Neuron (in vitro differentiated cells): ENCODE results near the gene HES6.

ENCODE experiments used
- H2AFZ ChIP-seq: one replicate; pipeline ENCODE4 v1.6.1; 2013; ENCODE audit warnings: low read depth, mild to moderate bottlenecking, inconsistent platforms, low read length, moderate library complexity
- H3K27me3 ChIP-seq: one replicate; pipeline ENCODE4 v1.6.1; 2013; ENCODE audit warnings: low read length; ENCODE audit not compliant: insufficient read depth
- H3K36me3 ChIP-seq: one replicate; pipeline ENCODE4 v1.6.1; 2013; ENCODE audit warnings: low read length; ENCODE audit not compliant: insufficient read depth
- H3K4me1 ChIP-seq: one replicate; pipeline ENCODE4 v1.6.1; 2013; ENCODE audit warnings: low read length; ENCODE audit not compliant: insufficient read depth
- H3K4me3 ChIP-seq: 2 replicates; pipeline ENCODE4 v1.5.1; 2013; ENCODE audit warnings: mild to moderate bottlenecking, low read length, moderate library complexity
- H3K9me3 ChIP-seq: one replicate; pipeline ENCODE4 v1.6.1; 2013; ENCODE audit warnings: low read length

The HES6 gene

DNA sequence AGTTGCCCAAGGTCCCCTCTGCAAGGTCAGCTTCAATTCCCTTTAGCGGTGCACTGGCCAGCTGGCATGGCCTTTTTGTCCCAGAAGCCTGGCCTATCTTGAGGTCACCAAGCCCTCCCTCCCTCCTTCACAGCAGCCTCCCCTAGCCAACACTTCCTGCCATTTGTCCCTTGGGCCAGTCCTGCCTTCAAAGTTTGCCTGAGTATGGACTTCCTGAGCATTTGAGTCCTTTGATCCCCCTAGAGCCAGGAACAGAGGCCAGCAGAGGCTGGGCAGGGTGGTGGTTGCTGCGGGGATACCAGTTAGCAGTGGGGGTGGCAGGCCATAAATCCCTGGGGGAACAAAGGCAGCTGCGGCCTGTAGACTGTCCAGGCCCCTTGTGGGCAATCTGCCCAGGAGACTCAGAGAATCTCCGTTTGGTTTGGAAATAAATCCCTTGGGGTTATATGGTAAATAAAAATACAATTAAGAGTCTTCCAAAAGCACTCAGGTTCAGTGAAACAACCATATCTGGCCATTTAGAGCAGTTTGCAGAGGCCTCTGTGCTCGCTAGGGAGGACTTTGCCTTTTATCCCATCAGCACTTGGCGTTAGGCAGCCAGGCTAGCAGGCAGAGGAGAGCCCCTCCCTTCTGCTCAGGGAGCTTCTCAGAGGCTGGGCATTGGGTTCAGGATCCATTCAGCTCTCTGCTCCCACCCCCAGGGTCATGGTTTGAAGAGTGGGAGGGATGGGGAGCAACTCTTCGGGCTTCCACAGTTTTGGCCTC is 3.1 kb upstream of the HES6 start:
- Histone ChIP-seq H3K4me1 (peaks cover 11% of the 10 kb centered on the region), H3K36me3 (peaks cover 19% of the 10 kb centered on the region), H3K27me3 (no peaks in the 10 kb centered on the region), H2AFZ (no peak overlapping the region), H3K4me3 (no peak overlapping the region), H3K9me3 (no peaks in the 10 kb centered on the region)

DNA sequence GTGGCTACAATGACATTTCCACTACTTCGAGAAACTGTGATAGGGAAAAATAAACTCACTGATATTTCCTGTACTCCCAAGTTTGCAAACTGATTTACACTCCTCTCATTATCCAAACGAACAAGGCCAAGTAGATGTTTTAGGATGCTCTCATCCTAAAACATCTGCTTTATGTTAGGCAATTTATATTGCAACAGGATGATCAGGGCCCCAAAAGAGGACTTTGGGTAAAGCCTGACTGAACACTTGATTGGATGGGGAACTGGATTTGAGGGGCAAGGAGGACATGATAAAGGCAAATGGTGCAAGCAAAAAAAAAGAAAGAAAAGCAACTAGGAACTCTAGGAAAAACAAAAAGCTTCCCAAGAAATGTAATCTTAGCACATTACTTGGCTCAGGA is 2.1 kb upstream of the HES6 start:
- no peaks in the 10 kb centered on the region for H3K27me3 ChIP-seq
- no peak overlapping the region for H3K4me3 ChIP-seq
- H3K36me3 ChIP-seq: peaks cover 11% of the 10 kb centered on the region

DNA sequence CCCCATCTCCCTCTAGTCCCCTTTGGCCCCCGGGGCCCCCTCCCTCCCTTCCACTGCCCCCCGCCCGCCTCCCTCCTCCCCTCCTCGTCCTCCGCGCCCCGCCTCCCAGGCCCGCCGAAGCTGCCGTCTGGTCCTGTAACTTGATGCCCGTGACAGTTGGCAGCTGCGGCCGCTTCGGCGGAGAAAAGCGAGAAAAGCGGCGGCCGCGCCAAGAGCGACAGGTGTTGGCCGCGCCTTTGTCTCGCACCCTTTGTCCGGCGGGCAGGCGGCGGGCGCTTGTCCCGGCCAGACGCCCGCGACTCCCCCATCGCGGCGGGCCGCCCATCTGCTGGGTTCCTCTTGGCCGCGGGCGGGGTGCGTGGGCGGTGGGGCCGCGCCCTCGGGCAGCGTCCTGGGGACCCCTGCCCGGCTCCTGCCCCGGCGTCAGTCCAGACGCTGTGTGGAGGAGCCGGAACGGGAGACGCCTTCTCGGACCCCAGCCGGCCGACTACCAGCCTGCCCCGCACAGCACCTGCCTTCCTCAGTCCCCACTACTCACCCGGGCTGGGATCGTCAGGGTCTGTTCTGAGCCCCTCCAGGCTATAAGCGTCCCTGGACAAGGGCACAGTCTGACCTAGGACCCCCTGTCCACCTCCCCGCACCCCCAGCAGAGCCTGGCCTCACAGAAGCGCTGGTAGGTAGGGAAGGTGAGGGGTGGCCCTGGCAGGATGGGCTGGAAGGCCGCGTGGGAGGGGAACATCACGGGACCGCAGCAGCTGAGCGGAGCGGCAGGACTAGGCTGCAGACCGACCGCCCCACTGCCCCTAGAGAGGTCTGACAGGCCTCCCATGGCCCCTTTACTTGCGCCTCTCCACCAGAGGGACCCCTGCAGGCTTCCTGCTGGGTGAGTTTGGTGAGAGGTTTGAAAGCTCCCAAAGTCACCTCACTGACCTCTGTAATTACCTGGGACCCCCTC is 1.2 kb upstream of the HES6 start:
- no peaks in the 10 kb centered on the region for H3K27me3 ChIP-seq
- H3K36me3 ChIP-seq: peaks cover 7% of the 10 kb centered on the region
- H3K4me3 ChIP-seq: no peak overlapping the region
- no peak overlapping the region for H2AFZ ChIP-seq
- no peaks in the 10 kb centered on the region for H3K9me3 ChIP-seq
- H3K4me1 ChIP-seq: peaks cover 13% of the 10 kb centered on the region

More for the DNA sequence above, 2.1 kb upstream of the HES6 start:
- Histone ChIP-seq H3K9me3 (no peaks in the 10 kb centered on the region), H3K4me1 (peaks cover 13% of the 10 kb centered on the region), H2AFZ (no peak overlapping the region)

DNA sequence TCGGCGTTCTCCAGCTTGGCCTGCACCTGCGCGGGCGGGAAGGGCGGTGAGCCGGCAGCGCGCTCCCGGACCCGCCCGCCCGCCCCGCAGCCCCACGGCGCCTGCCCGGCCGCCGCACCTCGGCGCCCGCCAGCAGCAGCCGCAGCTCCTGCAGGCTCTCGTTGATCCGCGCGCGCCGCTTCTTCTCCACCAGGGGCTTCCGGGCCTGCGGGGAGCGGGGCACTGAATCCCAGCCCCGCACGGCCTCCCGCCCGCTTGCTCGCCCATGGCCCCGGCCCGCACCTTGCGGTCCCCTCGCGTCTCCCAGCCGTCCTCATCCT is 335 bp downstream of the HES6 start:
- H2AFZ ChIP-seq: peak overlapping the region; percentile 82
- peaks cover 13% of the 10 kb centered on the region for H3K4me1 ChIP-seq
- no peaks in the 10 kb centered on the region for H3K27me3 ChIP-seq
- no peaks in the 10 kb centered on the region for H3K36me3 ChIP-seq
- H3K4me3 ChIP-seq: peak overlapping the region; percentile 81
- no peaks in the 10 kb centered on the region for H3K9me3 ChIP-seq

DNA sequence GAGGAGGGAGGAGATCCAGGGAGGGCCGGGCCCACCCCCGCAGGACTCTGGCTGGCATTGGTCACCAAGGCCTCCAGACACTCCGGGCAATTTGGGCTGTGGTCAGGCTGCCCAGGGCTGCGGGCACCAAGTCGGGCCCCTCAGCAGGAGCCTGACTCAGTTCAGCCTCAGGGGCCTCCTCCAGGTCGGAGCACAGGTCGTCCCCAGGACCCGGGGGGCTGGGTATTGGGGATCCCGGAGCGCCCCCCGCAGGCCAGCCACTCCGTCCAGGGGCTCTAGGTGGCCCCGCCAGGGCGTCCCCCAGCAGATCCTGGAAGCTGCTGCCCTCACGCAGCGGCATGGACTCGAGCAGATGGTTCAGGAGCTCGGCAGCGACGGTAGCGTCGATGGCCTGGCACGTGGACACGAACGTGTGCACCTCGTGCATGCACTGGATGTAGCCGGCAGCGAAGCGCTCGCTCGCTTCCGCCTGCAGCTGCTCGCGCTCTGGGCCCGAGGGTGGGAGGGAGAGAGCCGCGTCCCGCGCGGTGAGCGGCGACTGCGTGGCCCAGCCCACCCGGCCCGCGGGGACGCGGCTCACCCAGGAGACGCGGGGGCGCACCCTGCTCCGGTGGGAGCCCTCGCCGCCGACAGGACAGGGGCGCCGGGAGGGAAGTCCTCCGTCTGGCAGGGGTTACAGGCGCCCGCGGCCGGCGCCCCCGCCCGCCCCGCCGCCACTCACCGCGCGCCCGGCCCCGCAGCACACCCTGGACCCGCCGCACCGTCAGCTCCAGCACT is 884 bp downstream of the HES6 start:
- H3K36me3 ChIP-seq: no peaks in the 10 kb centered on the region
- no peaks in the 10 kb centered on the region for H3K9me3 ChIP-seq
- H2AFZ ChIP-seq: no peak overlapping the region
- no peaks in the 10 kb centered on the region for H3K27me3 ChIP-seq
- peak overlapping the region; percentile 81 for H3K4me3 ChIP-seq
- H3K4me1 ChIP-seq: peaks cover 13% of the 10 kb centered on the region

DNA sequence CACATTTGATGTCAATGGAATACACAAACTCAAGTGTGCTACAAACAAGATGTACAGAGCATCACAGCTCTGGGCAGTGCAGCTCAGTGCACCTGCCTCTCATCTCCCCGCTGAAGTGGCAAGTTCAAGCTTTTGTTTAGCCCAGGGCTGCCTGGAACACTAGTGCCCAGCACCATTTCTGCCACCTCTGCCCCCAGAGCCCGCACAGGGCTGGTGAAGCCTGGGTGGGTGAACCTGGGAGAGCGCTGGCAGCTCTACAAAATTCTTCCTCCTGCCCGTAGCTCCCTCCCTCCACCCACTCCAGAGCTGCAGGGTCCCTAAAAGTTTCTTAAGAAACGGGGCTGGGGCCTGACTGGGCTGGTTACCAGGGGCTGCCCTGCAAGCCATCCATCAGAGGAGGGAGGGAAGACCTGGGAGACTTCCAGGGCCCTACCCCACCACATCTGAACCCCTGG is 1.5 kb downstream of the HES6 start:
- Histone ChIP-seq H3K4me1 (peaks cover 13% of the 10 kb centered on the region), H2AFZ (no peak overlapping the region), H3K36me3 (no peaks in the 10 kb centered on the region), H3K4me3 (no peak overlapping the region), H3K27me3 (no peaks in the 10 kb centered on the region), H3K9me3 (no peaks in the 10 kb centered on the region)

DNA sequence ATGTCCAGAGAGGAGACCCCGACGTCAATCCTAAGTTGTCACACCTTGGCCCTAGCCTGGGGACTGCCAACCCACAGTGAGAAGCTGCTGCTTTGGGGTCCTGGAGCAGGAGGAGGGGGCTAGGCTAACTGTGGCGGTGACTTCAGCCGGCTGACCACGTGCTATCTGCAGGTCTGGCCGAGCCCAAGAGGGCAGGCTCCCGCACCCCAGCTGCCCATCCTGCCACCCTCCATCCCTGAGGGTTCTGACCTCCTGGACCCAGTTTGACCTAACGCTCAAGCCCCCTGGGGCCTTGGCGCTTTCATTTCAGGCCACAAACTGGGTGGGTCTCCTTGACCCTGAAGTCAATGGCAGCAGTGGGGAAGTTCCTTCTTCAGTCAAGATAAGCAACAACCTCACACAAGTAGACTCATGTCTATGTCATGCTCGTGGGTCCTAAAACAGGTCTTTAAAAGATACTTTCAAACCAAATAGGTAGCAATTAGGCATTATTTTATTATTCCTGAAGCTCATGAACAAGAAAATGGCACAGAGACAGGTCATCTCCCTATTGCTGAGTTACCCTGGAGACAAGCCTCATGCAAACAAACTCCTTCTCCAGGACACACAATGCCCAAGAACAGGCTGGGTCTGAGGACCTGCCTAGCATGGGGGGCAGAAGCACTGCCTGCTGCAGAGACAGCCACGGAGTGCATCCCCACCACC is 2.3 kb downstream of the HES6 start:
- H3K27me3 ChIP-seq: no peaks in the 10 kb centered on the region
- H3K36me3 ChIP-seq: no peaks in the 10 kb centered on the region
- peaks cover 2% of the 10 kb centered on the region for H3K9me3 ChIP-seq
- H2AFZ ChIP-seq: no peak overlapping the region
- no peak overlapping the region for H3K4me3 ChIP-seq
- H3K4me1 ChIP-seq: peaks cover 13% of the 10 kb centered on the region

DNA sequence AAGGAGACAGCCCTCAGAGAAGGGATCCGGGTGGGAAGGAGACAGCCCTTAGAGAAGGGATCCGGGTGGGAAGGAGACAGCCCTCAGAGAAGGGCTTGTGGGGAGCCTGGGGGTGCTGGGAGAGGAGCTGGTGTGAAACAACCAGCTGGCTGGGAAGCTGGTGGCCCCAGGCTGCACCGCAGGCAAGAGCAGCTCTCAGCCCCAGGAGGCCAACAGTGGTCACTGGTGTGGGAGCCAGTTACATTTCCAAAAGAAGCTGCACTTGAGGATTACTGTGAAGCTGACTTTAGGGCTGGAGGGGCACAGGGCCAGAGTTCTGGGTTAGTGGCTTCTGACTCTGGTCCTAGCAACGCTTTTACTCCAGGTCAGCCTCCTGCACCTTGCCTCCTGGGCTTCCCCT is 3.3 kb downstream of the HES6 start:
- H3K27me3 ChIP-seq: peaks cover 4% of the 10 kb centered on the region
- no peak overlapping the region for H3K4me3 ChIP-seq
- no peaks in the 10 kb centered on the region for H3K36me3 ChIP-seq
- peaks cover 6% of the 10 kb centered on the region for H3K9me3 ChIP-seq
- no peak overlapping the region for H2AFZ ChIP-seq
- H3K4me1 ChIP-seq: peaks cover 13% of the 10 kb centered on the region

DNA sequence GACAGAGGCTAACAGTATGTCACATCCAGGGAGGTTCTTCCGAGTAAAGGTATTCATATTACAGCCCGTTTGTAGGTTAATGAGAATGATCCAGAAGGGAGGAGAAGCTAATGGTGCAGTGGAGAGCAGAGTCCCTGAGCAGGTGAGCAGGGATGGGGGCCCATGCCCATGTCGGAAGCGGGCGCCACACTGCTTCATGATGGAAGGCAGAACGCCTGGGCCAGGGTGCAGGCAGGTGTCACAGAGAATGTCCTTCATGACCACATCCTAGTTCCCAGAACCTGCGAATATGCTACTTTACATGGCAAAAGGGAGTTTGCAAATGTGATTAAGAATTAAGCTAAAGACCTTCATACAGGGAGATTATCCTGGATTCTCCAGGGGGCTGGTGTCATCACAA is 4.0 kb downstream of the HES6 start:
- peaks cover 13% of the 10 kb centered on the region for H3K4me1 ChIP-seq
- H2AFZ ChIP-seq: no peak overlapping the region
- H3K36me3 ChIP-seq: no peaks in the 10 kb centered on the region
- peaks cover 9% of the 10 kb centered on the region for H3K9me3 ChIP-seq
- no peak overlapping the region for H3K4me3 ChIP-seq
- H3K27me3 ChIP-seq: peaks cover 9% of the 10 kb centered on the region

DNA sequence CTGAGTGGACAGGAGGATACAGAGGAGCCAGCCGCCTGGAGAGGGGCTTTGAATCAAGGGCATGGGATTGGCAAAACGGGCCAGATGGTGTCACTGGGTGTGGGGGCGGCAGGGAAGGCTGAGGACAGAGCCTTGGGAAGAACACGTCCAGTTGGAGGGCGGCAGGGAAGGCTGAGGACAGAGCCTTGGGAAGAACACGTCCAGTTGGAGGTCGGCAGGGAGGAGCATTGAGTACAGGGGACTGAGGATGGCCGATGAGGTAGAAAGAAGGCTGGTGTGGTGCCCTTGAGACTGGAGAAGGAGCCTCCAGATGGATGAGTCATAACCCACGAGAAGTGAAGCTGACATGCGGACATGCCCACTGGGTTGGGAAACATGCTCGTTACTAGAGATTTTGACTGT is 4.5 kb downstream of the HES6 start:
- Histone ChIP-seq H3K36me3 (no peaks in the 10 kb centered on the region), H3K9me3 (peaks cover 11% of the 10 kb centered on the region), H3K4me3 (no peak overlapping the region), H3K27me3 (peaks cover 14% of the 10 kb centered on the region), H2AFZ (no peak overlapping the region), H3K4me1 (peaks cover 13% of the 10 kb centered on the region)

DNA sequence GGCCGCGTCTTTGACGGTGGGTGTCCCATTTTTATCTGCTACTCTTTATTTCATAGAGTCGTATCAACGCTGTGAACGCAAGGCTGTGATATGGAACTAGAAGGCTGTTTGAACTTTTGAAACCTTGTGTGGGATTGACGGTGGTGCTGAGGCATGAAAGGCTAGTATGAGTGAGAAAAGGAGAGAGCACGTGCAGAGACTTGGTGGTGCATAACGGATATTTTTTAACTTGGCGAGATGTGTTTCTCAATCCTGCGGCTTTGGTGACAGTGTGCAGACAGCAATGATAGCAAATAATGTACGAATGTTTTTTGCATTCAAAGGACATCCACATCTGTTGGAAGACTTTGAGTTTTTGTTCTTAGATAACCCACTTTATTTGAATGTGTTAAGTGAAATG is 6.2 kb downstream of the HES6 start:
- no peaks in the 10 kb centered on the region for H3K36me3 ChIP-seq
- no peak overlapping the region for H2AFZ ChIP-seq
- peaks cover 22% of the 10 kb centered on the region for H3K27me3 ChIP-seq
- H3K4me3 ChIP-seq: no peak overlapping the region
- H3K4me1 ChIP-seq: peaks cover 10% of the 10 kb centered on the region
- peaks cover 11% of the 10 kb centered on the region for H3K9me3 ChIP-seq

DNA sequence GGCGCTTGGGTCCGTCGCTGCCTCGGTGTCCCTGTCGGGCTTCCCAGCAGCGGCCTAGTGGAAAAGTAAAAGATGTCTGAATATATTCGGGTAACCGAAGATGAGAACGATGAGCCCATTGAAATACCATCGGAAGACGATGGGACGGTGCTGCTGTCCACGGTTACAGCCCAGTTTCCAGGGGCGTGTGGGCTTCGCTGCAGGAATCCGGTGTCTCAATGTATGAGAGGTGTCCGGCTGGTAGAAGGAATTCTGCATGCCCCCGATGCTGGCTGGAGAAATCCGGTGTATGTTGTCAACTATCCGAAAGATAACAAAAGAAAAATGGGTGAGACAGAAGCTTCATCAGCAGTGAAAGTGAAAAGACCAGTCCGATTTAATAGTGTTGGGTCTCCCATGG is 8.0 kb downstream of the HES6 start:
- Histone ChIP-seq H2AFZ (no peak overlapping the region), H3K4me3 (no peak overlapping the region), H3K4me1 (peaks cover 3% of the 10 kb centered on the region), H3K36me3 (no peaks in the 10 kb centered on the region), H3K27me3 (peaks cover 24% of the 10 kb centered on the region), H3K9me3 (peaks cover 11% of the 10 kb centered on the region)
